Activated T-helper 1 cell treated with anti-CD3 and anti-CD28 coated beads, Interleukin-2, amount 50 U/mL, for 16 hours (primary cell): ENCODE data around the gene PERCC1.

Experiments used
- DNase-seq, 2 donors: peaks; one replicate each; pipeline ENCODE4 v3.0.0-alpha.2; 2020; ENCODE audit warnings: low read depth in 1 of 2, low spot score in 1 of 2

The PERCC1 gene

GRCh38 chr16:1430759-1431496 is at the start of gene PERCC1:
Gene PERCC1 (plus strand): TSS chr16:1431078. CDS start chr16:1432594, 1,516 bp downstream.
- no peak for DNase-seq

DNA sequence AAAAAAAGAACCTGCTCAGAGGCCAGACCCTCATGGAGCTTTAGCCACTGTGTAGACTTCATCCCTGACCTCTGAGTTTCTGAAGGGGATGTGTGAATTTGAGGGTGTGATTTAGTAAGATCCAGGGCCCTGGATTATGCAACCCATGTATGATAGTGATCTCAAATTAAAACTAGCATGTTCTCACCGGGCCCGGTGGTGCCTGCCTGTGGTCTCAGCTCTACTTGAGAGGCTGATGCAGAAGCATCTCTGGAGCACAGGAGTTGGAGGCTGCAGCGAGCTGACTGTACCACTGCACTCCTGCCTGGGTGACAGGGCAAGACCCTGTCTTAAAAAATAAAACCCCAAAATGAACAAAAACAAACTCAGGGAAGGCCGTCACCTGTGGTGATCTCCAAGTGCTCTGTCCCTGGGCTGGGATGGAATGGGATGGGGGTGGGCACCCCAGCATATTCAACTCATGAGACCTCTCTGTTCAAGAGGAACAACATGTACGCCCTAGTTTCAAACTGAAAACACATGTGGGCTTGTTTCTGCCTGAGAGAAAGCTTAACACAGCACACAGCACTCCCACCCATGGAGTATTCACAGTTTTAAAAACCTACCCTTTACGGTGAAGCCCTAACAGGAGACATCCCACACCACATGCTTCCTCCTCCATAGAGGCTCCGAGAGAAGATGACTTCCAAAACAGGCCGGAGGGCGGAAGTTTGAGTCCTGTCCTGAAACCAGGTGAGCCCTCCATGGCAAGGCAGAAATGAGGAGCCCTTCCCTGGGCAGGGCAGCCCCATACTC is 49.1 kb upstream of the PERCC1 start:
- DNase-seq, result no peak

- no peak for DNase-seq
Measured at GRCh38 chr16:1383556-1383955, 47.3 kb upstream of the PERCC1 start.

- no peak for DNase-seq
Measured at GRCh38 chr16:1385232-1385631, 45.6 kb upstream of the PERCC1 start.

DNA sequence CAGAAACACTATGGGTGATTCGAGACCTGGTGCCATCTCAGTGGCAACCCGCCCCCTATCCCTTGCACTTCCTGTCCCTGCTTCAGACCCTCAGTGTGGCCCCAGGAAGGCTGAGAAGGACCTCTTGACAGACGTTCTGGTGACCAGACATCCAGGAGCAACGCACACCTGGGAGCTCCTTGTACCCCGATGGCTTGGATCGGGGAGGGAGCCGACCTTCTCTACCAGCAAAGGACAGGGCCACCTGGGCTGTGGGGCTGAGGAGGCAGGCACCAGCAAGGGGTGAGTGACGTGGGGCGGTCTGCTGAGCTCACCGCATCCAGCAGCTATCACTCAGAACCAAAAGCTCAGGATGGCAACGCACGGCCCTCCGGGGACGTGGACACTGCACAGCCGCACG is 43.5 kb upstream of the PERCC1 start:
- DNase-seq, result no peak

DNA sequence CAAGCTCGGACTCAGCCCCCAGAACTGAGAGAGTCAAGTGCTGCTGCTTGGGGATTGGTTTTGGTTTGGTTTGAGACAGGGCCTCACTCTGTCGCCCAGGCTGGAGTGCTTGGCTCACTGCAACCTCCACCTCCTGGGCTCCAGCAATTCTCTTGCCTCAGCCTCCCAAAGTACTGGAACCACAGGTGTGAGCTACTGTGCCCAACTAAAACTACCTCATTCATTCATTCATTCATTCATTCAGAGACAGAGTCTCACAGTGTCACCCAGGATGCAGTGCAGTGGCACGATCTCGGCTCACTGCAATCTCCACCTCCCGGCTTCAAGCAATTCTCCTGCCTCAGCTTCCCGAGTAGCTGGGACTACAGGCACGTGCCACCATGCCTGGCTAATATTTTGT is 41.1 kb upstream of the PERCC1 start:
- DNase-seq, result no peak

DNA sequence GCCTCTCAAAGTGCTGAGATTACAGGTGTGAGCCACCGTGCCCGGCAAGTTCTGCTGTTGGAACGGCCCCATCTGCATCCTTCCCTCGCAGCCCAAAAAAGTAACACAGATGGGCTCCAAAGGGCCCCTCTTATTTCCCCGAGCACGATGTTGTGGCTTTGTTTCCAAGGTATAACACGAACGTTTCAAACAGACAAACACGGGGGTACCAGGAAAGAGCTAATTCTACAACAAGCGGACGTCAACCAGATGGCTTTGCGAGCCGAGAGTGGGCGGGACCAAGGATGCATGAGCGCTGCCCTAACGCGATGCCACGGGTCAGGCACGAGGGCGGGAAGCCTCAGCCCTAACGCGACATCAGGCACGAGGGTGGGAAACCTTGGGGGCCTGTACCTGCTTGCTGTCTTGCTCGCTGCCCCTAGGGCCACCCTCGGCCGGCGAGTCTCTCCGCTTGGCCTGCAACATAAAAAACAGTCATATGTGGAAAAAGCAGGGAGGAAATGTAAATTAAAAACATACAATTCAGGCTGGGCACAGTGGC is 40.6 kb upstream of the PERCC1 start:
- DNase-seq, result no peak

DNA sequence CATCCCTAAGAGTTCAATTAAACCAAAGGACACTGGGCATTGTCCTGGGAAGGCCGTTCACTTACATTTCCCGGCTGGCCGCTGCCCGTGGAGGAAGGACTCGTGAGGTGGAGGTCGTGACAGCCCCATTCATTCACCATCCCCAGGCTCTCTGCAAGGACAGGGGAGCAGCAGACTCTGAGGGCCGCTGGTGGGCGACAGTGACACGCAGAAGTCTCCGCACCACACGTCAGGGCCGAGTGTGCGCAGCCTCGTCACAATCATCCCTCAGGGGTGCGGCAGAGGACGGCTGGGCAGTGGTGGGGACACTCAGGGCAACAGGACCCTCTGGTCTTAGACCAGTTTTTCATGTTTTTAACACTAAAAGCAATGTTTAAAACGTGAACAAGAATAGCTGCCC is 38.1 kb upstream of the PERCC1 start:
- no peak for DNase-seq

DNA sequence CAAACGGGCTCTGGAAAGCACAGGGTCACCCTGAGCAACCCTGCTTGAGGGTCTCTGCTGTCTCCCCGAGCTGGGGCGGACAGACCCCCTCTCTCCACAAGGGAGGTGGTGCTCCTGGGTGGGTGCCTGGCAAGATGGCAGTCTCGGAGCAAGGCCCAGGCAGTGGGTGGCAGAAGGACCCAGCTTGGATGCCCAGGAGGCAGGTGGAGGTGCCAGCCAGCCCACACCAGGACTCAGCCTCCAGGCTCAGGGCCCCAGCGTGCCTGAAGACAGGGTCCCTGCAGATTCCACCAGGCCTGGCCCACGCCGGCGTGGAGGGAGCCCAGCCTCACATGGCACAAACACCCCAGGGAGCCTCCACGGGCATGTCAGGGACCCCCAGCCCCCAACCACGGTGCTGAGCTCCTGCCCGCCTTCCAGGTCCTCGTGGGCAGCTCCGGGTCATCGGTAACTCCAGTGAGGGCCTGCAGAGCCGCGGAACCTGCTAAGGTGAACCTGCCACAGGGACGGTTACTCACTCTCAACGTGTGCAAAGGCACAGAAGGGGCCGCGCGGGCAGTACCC is 37.2 kb upstream of the PERCC1 start:
- DNase-seq, result no peak

GRCh38 chr16:1394367-1394951 is 36.4 kb upstream of the PERCC1 start:
- DNase-seq, result no peak

- no peak for DNase-seq
Measured at GRCh38 chr16:1395444-1396031, 35.3 kb upstream of the PERCC1 start.

- no peak for DNase-seq
Measured at GRCh38 chr16:1397779-1398178, 33.1 kb upstream of the PERCC1 start.

DNA sequence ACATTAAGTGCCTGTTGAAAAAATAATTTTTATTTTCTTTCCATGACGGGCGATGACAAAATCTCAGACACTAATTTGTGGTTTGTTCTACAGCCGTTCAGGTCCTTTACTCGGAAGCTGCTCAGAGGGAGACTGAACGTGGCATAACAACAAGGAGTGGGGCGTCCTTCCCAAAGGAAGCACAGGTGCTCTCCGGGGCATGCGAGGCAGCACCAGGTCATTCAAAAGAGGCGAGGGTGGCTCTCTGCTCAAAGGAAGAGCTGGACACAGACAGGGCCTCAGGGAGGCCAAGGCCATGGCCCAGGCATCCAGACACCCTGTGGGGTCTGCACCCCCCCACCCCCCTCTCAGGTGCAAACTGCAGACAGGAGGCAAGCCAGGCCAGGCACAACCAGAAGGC is 32.5 kb upstream of the PERCC1 start:
- no peak for DNase-seq

DNA sequence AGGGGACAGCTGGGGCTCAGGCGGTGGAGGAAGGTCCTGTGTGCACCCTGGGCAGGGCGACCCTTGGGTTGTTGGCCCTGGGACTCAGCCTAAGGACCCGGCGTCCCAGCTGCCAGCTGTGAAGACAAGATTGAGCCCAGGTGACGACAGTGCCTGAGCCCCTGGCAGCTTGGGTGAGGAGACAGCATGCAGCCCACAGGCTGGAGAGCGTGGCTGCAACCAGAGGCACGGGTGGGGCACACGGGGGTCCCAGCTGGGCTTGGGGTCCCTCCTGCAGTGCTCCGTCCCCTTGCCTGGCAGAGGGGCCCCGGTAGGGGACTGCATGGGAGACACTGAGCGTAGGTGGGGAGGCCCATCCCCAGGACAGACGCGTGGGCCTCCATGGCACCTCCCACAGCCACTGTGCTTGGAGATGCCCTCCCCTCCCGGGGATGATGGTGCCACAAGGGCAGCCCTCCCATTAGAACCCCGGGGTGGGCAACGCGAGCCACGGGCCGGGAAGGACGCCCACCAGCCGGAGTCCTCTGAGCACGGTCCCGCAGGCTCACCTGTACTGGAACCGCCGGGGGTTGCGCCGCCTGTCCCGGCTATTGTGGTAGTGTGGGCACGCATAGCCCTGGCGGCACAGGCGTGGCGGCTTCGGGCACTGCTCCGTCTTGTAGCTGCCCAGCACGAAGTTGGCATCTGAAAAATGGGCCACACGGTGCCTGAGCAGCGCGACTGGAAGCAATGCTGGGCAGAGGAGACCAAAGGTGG is 31.9 kb upstream of the PERCC1 start:
- no peak for DNase-seq

GRCh38 chr16:1401061-1401757 is 29.7 kb upstream of the PERCC1 start:
- DNase-seq, result no peak

GRCh38 chr16:1401758-1402154 is 29.1 kb upstream of the PERCC1 start:
- DNase-seq, result no peak

DNA sequence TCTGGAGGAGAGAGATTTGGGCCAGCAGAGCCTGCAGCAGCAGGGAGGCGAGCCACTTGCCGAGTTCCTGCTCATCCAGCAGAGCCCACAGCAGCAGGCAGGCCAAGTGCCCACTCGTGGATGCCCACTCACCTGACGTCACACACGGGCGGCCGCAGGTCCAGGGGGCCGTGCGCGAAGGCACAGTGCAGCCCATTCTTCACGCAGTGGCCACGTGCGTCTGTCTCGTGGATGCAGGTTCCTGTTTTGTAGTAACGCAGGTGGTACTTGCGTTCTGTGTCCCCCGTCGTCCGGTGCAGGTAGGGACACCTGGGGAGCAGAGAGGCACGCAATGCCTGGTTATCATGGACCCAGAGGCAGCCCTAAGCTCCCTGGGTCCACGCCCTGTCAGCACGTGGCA is 27.8 kb upstream of the PERCC1 start:
- no peak for DNase-seq

- DNase-seq, result no peak
Measured at GRCh38 chr16:1403733-1404132, 27.1 kb upstream of the PERCC1 start.

- no peak for DNase-seq
Measured at GRCh38 chr16:1407753-1408152, 23.1 kb upstream of the PERCC1 start.
